Measurements from ENCODE around the gene MYO1F. TPM values are rescaled to one million over a fixed set of nuclear protein-coding genes. Genes with fewer than 3 reads are reported as not detected.

MYO1F gene
- total RNA-seq, 2 donors from 2014 or later, result 6.1 to 9.4 TPM

DNA sequence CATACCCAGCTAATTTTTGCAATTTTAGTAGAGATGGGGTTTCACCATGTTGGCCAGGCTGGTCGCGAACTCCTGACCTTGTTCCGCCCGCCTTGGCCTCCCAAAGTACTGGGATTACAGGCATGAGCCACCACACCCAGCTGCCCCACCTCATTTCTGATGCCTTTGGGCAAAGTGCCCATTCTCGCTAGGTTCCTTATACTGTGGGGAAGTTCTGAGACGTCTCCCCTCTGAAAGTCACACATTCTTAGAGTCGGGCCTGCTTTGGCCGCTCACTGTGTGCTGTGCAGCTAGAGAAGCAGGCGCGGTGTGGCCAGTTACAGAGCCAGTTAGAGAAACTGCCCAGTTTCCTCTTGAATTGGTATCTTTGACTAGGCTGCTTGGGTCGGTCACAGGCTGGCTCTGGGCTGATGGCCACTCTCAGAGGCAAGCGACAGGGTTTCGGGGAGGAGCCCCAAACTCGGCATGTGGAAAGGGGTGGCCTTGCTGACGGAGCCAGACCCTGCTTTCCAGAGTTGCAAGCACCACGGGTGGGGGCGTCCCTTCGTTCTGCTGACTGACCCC, 92.8 kb downstream of the MYO1F start:
- DNase-seq (ENCODE audit: low spot score), result no peak
- H3K27ac ChIP-seq, result no peak overlapping the region
- H3K9me3 ChIP-seq, result no peaks in the 10 kb centered on the region
- intact Hi-C loops (cut with DNase I), result no loop called here
- TF ChIP-seq, protein P1, sequence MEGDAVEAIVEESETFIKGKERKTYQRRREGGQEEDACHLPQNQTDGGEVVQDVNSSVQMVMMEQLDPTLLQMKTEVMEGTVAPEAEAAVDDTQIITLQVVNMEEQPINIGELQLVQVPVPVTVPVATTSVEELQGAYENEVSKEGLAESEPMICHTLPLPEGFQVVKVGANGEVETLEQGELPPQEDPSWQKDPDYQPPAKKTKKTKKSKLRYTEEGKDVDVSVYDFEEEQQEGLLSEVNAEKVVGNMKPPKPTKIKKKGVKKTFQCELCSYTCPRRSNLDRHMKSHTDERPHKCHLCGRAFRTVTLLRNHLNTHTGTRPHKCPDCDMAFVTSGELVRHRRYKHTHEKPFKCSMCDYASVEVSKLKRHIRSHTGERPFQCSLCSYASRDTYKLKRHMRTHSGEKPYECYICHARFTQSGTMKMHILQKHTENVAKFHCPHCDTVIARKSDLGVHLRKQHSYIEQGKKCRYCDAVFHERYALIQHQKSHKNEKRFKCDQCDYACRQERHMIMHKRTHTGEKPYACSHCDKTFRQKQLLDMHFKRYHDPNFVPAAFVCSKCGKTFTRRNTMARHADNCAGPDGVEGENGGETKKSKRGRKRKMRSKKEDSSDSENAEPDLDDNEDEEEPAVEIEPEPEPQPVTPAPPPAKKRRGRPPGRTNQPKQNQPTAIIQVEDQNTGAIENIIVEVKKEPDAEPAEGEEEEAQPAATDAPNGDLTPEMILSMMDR (IDR thresholded peaks at IDR 0.05), result no peak
- TF ChIP-seq POLR2A (IDR thresholded peaks at IDR 0.05) (no peak), POLR2AphosphoS5 (IDR thresholded peaks at IDR 0.05) (no peak)
- H3K4me3 ChIP-seq, result no peak overlapping the region
- peaks cover 23 to 24% of the 10 kb centered on the region in 2 donors for H3K36me3 ChIP-seq
- no peaks in the 10 kb centered on the region for H3K27me3 ChIP-seq (replicated peaks; ENCODE audit: insufficient read depth)
- 89% methylated on average over 18 of the region's 18 CpGs for WGBS
- H3K4me1 ChIP-seq (replicated peaks), result peaks cover 9% of the 10 kb centered on the region

DNA sequence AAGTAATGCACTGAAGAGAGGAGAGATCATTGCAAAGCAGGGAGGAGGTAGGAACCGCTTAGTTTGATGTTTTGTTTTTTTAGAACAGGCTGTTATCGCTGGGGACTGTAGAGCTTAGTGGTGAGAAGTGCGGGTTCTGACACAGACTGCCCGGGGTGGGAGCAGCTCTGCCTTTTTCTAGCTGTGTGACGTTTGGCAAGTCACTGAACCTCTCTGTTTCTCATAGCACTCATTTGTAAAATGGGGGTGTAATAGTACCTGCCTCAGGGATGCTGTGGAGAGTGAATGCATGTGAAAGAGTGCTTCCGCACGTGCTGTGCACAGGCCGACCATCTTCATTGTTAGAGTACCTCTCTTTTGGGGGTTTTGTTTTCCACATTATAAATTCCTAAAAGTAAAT, 94.1 kb downstream of the MYO1F start:
- Histone ChIP-seq H3K27me3 (replicated peaks; ENCODE audit: insufficient read depth) (no peaks in the 10 kb centered on the region), H3K4me1 (replicated peaks) (peaks cover 9% of the 10 kb centered on the region), H3K4me3 (no peak overlapping the region), H3K9me3 (no peaks in the 10 kb centered on the region), H3K36me3 (peaks cover 23 to 24% of the 10 kb centered on the region in 2 donors), H3K27ac (no peak overlapping the region)
- DNase-seq (ENCODE audit: low spot score), result no peak
- intact Hi-C loops (cut with DNase I), result no loop called here
- 56% methylated on average over 8 of the region's 8 CpGs for WGBS
- TF ChIP-seq, protein P1 (IDR thresholded peaks at IDR 0.05), result no peak
- TF ChIP-seq POLR2A (IDR thresholded peaks at IDR 0.05), result no peak
- TF ChIP-seq POLR2AphosphoS5 (IDR thresholded peaks at IDR 0.05), result no peak

DNA sequence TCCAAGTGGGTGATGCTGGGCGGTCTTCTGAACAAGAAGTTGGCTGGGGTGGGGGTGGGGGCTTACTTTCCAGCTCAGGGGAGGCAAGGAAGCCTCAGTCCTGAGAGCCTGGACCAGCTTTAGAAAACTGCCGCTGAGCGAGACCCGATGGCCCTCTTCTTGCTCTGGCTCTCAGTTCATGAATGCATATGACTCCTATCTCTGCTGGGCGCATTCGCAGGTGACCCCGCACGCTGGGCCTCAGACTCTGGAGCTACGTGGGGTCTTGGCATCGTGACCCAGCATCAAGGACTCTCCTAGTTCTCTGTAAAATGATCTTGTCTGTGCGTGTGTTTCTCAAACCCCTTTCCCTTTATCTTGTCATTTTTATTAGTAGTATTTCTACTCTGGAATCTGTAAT, 94.5 kb downstream of the MYO1F start:
- DNase-seq (ENCODE audit: low spot score), result no peak
- TF ChIP-seq POLR2AphosphoS5 (IDR thresholded peaks at IDR 0.05) (no peak), POLR2A (IDR thresholded peaks at IDR 0.05) (no peak)
- TF ChIP-seq, protein P1 (IDR thresholded peaks at IDR 0.05), result no peak
- H3K36me3 ChIP-seq, result peaks cover 22 to 23% of the 10 kb centered on the region in 2 donors

DNA sequence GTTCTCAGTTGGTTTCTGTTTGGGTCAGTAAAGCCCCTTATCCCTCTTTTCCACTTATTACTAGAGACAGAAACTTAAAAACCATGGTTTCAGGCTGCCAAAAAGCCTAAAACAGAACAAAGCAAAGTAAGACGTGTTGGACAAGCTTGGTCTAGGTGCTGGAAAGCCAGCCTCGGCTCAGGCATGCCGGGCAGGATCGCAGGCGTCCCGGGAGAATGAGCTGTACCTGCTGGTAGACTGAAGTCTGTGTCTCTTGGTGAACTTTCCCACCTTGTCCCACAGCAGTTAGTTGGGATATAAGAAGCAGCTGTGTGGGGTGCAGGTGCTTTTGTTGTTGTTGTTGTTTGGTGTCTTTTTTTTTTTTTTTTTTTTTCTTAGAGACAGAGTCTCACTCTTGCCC, 95.6 kb downstream of the MYO1F start:
- DNase-seq (ENCODE audit: low spot score), result no peak
- Histone ChIP-seq H3K4me3 (no peak overlapping the region), H3K9me3 (no peaks in the 10 kb centered on the region), H3K4me1 (replicated peaks) (peaks cover 9% of the 10 kb centered on the region), H3K27me3 (replicated peaks; ENCODE audit: insufficient read depth) (no peaks in the 10 kb centered on the region), H3K27ac (peak overlapping the region; percentile 14 to 54), H3K36me3 (peaks cover 12 to 15% of the 10 kb centered on the region in 2 donors)
- TF ChIP-seq POLR2A (IDR thresholded peaks at IDR 0.05) (no peak), POLR2AphosphoS5 (IDR thresholded peaks at IDR 0.05) (no peak)
- TF ChIP-seq, protein P1 (IDR thresholded peaks at IDR 0.05), result no peak
- 21% methylated on average over 6 of the region's 6 CpGs for WGBS
- intact Hi-C loops (cut with DNase I), result no loop called here

More for the DNA sequence above, 94.5 kb downstream of the MYO1F start:
- WGBS, result 61% methylated on average over 11 of the region's 11 CpGs
- H3K4me3 ChIP-seq, result no peak overlapping the region
- intact Hi-C loops (cut with DNase I), result no loop called here
- no peaks in the 10 kb centered on the region for H3K27me3 ChIP-seq (replicated peaks; ENCODE audit: insufficient read depth)
- H3K4me1 ChIP-seq (replicated peaks), result peaks cover 9% of the 10 kb centered on the region
- H3K27ac ChIP-seq, result no peak overlapping the region
- no peaks in the 10 kb centered on the region for H3K9me3 ChIP-seq

DNA sequence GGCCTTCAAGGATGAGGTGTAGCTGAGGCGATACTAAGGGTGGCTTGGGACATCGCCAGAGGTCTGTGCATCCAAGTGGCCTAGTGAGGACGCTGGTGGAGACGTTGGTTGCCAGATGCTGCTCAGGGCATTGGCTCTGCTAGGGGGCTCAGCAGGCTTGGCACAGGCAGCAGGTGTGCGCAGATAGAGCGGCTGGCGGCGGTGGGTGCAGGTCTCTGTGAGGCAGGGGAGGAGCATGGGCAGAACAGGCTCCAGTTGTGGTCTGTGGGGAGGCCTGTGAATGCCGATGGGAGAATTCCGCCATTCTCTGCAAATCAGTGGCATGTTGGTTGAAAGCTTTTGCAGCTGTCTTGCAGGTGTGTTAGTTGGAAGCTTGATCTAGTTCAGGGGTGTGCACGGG, 96.0 kb downstream of the MYO1F start:
- intact Hi-C loops (cut with DNase I), result no loop called here
- Histone ChIP-seq H3K27ac (peak overlapping the region; percentile 14 to 54), H3K4me3 (no peak overlapping the region), H3K27me3 (replicated peaks; ENCODE audit: insufficient read depth) (no peaks in the 10 kb centered on the region), H3K4me1 (replicated peaks) (peaks cover 9% of the 10 kb centered on the region), H3K36me3 (peaks cover 10% of the 10 kb centered on the region in 2 donors), H3K9me3 (no peaks in the 10 kb centered on the region)
- WGBS, result 49% methylated on average over 11 of the region's 11 CpGs
- TF ChIP-seq, protein P1 (IDR thresholded peaks at IDR 0.05), result no peak
- TF ChIP-seq POLR2A (IDR thresholded peaks at IDR 0.05) (no peak), POLR2AphosphoS5 (IDR thresholded peaks at IDR 0.05) (no peak)
- no peak for DNase-seq (ENCODE audit: low spot score)
